Caco-2 (cell line): ENCODE data around the gene PDE7B. TPM values are rescaled to one million over a fixed set of nuclear protein-coding genes. Genes with fewer than 3 reads are reported as not detected.

Experiments used
- BruUV-seq: library from RNA; stranded (reverse); fragments of 400-500 nt; replicated peaks from 2 replicates; lab custom pipeline; 2021; lab: Mats Ljungman, UMichigan
- CTCF ChIA-PET: fragments of 300-600 bp; sonication (Branson Sonifier 250); formaldehyde crosslinking; loops from one replicate; lab custom pipeline; 2022; ENCODE audit warnings: antibody characterized with exemption; lab: Charles Lee
- POLR2A ChIA-PET: fragments of 300-600 bp; sonication (Branson Sonifier 250); formaldehyde crosslinking; loops from one replicate; lab custom pipeline; 2022; ENCODE audit warnings: antibody characterized with exemption; lab: Charles Lee
- DNase-seq, 2 experiments: peaks; one replicate each; pipeline versions ENCODE4 v3.0.0 to v3.0.0-alpha.2; 2020 to 2022
- H3K27me3 ChIP-seq: replicated peaks from 2 replicates; pipeline ENCODE4 v1.6.0; 2011; ENCODE audit warnings: low read length; ENCODE audit not compliant: control insufficient read depth, insufficient read depth
- H3K36me3 ChIP-seq: 2 replicates; pipeline ENCODE4 v1.5.1; 2011; ENCODE audit warnings: low read length; ENCODE audit not compliant: control insufficient read depth, insufficient read depth
- H3K4me1 ChIP-seq: fragments of 250-450 bp; sonication (Bioruptor Pico); 2 replicates; pipeline ENCODE4 v1.5.1; 2020; ENCODE audit warnings: mild to moderate bottlenecking
- H3K4me3 ChIP-seq: 2 replicates; pipeline ENCODE4 v1.5.1; 2011; ENCODE audit warnings: low read depth, mild to moderate bottlenecking, control low read depth, low read length
- H3K9me3 ChIP-seq: fragments of 250-450 bp; sonication (Bioruptor Pico); 2 replicates; pipeline ENCODE4 v1.5.1; 2020; ENCODE audit warnings: mild to moderate bottlenecking, moderate library complexity
- H3K27ac Mint-ChIP-seq: one replicate; pipeline ENCODE4 v1.8.0; 2022; ENCODE audit warnings: mixed read lengths; ENCODE audit not compliant: unreplicated experiment
- H3K27me3 Mint-ChIP-seq: one replicate; pipeline ENCODE4 v1.8.0; 2022; ENCODE audit warnings: mixed read lengths; ENCODE audit not compliant: insufficient read depth, unreplicated experiment
- H3K36me3 Mint-ChIP-seq: one replicate; pipeline ENCODE4 v1.8.0; 2022; ENCODE audit warnings: mild to moderate bottlenecking, mixed read lengths; ENCODE audit not compliant: insufficient read depth, unreplicated experiment
- H3K4me1 Mint-ChIP-seq: one replicate; pipeline ENCODE4 v1.8.0; 2022; ENCODE audit warnings: low read depth, mixed read lengths; ENCODE audit not compliant: unreplicated experiment
- H3K4me3 Mint-ChIP-seq: one replicate; pipeline ENCODE4 v1.8.0; 2022; ENCODE audit warnings: mild to moderate bottlenecking, moderate library complexity, mixed read lengths; ENCODE audit not compliant: unreplicated experiment
- H3K9me3 Mint-ChIP-seq: one replicate; pipeline ENCODE4 v1.8.0; 2022; ENCODE audit warnings: mixed read lengths; ENCODE audit not compliant: unreplicated experiment
- CTCF ChIP-seq, 2 experiments: fragments of 200-600 bp in 1 of 2; IDR thresholded peaks; 1 replicate in 1 of 2; 2 replicates in 1 of 2; pipeline versions ENCODE4 v1.5.1 to v1.8.0; 2011 to 2022; ENCODE audit warnings: antibody characterized with exemption in 1 of 2, control low read depth in 1 of 2, inconsistent platforms in 1 of 2, low read depth in 1 of 2, low read length in 1 of 2, mild to moderate bottlenecking in 1 of 2, moderate library complexity in 1 of 2; ENCODE audit not compliant: insufficient read depth in 1 of 2, severe bottlenecking in 1 of 2, unreplicated experiment in 1 of 2
- intact Hi-C: fragments of 100-400 bp; cut with micrococcal nuclease; formaldehyde crosslinking; loops from one replicate; pipeline ENCODE4 v1.10.0; 2022; ENCODE audit not compliant: unreplicated experiment
- total RNA-seq: library from RNA; stranded (reverse); gene quantifications from 2 replicates; pipeline ENCODE4 v1.2.3, GENCODE V29; 2022

Gene PDE7B
- total RNA-seq, 1 experiment from 2014 or later, result not detected

GRCh38 chr6:136092897-136093296 is 241.4 kb downstream of the PDE7B start:
- Histone ChIP-seq H3K4me1 (0 out of 2 replicates have a peak, but pooled peaks cover 4% of the 10 kb centered on the region), H3K4me3 (no peak overlapping the region), H3K9me3 (no peaks in the 10 kb centered on the region), H3K27me3 (no peaks in the 10 kb centered on the region), H3K36me3 (no peaks in the 10 kb centered on the region)
- DNase-seq, result no peak
- ChIA-PET POLR2A (no interaction called here), CTCF (no interaction called here)
- H3K9me3 Mint-ChIP-seq, result peaks cover 10% of the 10 kb centered on the region
- TF ChIP-seq CTCF (IDR thresholded peaks at IDR 0.05; ENCODE audit: insufficient read depth in 1 of 2, low read depth in 1 of 2, low read length in 1 of 2, severe bottlenecking in 1 of 2, unreplicated experiment in 1 of 2), result no peak
- no TSS peak for BruUV-seq
- H3K27me3 Mint-ChIP-seq, result peaks cover 7% of the 10 kb centered on the region
- no peak overlapping the region for H3K27ac Mint-ChIP-seq
- H3K4me3 Mint-ChIP-seq, result no peak overlapping the region
- no peaks in the 10 kb centered on the region for H3K36me3 Mint-ChIP-seq
- intact Hi-C loops, result no loop called here
- H3K4me1 Mint-ChIP-seq, result no peaks in the 10 kb centered on the region

GRCh38 chr6:136093835-136094234 is 242.3 kb downstream of the PDE7B start:
- Mint-ChIP-seq H3K36me3 (no peaks in the 10 kb centered on the region), H3K9me3 (peaks cover 10% of the 10 kb centered on the region), H3K27ac (no peak overlapping the region), H3K4me3 (no peak overlapping the region), H3K4me1 (no peaks in the 10 kb centered on the region), H3K27me3 (peaks cover 7% of the 10 kb centered on the region)
- POLR2A ChIA-PET, result no interaction called here
- no peak for TF ChIP-seq CTCF (IDR thresholded peaks at IDR 0.05; ENCODE audit: insufficient read depth in 1 of 2, low read depth in 1 of 2, low read length in 1 of 2, severe bottlenecking in 1 of 2, unreplicated experiment in 1 of 2)
- Histone ChIP-seq H3K9me3 (no peaks in the 10 kb centered on the region), H3K36me3 (no peaks in the 10 kb centered on the region), H3K4me1 (0 out of 2 replicates have a peak, but pooled peaks cover 4% of the 10 kb centered on the region), H3K4me3 (no peak overlapping the region), H3K27me3 (no peaks in the 10 kb centered on the region)
- no peak for DNase-seq
- CTCF ChIA-PET, result no interaction called here
- intact Hi-C loops, result no loop called here
- BruUV-seq, result no TSS peak

- Mint-ChIP-seq H3K9me3 (peaks cover 10% of the 10 kb centered on the region), H3K4me3 (no peak overlapping the region), H3K27me3 (peaks cover 7% of the 10 kb centered on the region), H3K4me1 (no peaks in the 10 kb centered on the region), H3K27ac (no peak overlapping the region), H3K36me3 (no peaks in the 10 kb centered on the region)
- no peak for TF ChIP-seq CTCF (IDR thresholded peaks at IDR 0.05; ENCODE audit: insufficient read depth in 1 of 2, low read depth in 1 of 2, low read length in 1 of 2, severe bottlenecking in 1 of 2, unreplicated experiment in 1 of 2)
- intact Hi-C loops, result no loop called here
- no peaks in the 10 kb centered on the region for H3K36me3 ChIP-seq
- no peak overlapping the region for H3K4me3 ChIP-seq
- H3K4me1 ChIP-seq, result 0 out of 2 replicates have a peak, but pooled peaks cover 4% of the 10 kb centered on the region
- no peak for DNase-seq
- no TSS peak for BruUV-seq
- no peaks in the 10 kb centered on the region for H3K27me3 ChIP-seq
- no peaks in the 10 kb centered on the region for H3K9me3 ChIP-seq
- CTCF ChIA-PET, result no interaction called here
- POLR2A ChIA-PET, result no interaction called here
Observed at GRCh38 chr6:136094812-136095211, 243.3 kb downstream of the PDE7B start.
